GM12801 (cell line): ENCODE measurements around the gene TSPO.

ENCODE experiments used
- CTCF ChIP-seq: IDR thresholded peaks from one replicate; pipeline ENCODE4 v1.5.1; 2011; ENCODE audit warnings: control low read depth; ENCODE audit not compliant: insufficient read length; ENCODE audit errors: extremely low read depth

Gene TSPO

DNA sequence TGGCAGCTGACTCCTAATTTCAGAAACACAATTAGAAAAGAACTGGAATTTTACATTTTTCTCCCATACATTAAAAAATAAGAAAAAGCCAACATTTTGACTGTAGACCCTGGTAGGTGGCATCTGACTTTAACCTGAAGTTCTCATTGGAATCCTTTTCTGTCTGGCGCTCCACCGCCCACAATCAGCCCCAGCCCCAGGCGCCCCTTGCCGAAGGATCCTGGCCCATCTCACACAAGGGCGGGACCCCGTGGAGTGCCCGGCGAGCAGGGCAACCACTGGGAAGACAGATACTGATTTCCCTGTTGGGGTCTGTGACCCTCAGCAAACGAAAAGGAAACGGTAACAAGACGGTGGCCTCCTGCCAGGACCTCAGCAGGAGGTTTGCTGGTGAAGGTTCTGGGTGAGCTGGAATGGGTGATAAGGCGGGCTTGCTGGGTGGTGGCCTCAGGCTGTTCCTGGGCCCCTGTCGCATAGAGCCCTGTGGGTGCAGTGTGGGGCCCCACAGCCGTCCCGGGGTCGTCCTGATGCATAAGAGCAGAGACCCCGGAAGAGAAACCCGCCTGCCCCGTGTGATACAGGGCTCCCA lies 15.7 kb downstream of the TSPO start:
- TF ChIP-seq CTCF, result no peak

- no peak for TF ChIP-seq CTCF
These were observed 17.3 kb downstream of the TSPO start for GRCh38 chr22:43168471-43169309.

DNA sequence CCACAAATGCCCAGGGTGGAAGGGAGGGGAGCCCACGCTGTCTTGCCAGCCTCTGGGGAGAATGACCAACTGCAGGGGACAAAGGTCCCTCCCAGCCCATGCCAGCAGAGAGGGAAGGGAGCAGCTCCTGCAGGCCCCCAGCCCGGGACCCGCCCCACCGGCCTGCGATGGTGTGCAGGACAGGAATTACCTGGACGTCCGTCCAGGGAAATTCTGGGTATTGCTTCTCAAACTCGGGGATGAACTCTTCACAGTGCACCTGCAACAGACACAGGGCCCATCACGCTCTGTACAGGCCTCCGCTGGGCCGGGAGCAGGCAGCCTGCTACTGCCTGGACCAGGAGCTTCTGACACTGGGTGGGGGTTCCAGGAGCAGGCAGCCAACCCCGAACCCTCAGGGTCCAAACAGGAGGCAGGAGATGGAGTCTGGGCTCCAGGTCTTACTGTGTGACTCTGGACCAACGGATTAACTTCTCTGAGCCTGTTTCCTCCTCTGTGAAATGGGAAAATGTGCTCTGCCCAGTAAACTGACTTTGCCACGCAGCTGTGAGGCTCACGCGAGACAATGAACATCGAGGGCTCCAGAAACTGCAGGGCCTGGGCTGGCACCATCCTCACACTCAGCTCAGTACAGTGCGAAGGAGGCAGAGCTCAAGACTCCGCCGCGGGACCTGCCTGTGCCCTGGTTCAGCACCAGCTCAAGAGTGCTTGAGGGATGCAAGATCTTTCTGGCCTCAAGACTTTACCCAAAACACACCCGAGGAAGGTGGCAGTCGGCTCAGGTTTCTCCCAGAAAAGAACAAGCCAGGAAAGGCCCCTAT lies 18.2 kb downstream of the TSPO start:
- no peak for TF ChIP-seq CTCF

- TF ChIP-seq CTCF, result no peak
These were observed 18.7 kb downstream of the TSPO start for GRCh38 chr22:43170131-43170480.

- no peak for TF ChIP-seq CTCF
These were observed 19.7 kb downstream of the TSPO start for GRCh38 chr22:43171019-43171491.

- TF ChIP-seq CTCF, result no peak
These were observed 20.2 kb downstream of the TSPO start for GRCh38 chr22:43171607-43172006.

- no peak for TF ChIP-seq CTCF
These were observed 20.8 kb downstream of the TSPO start for GRCh38 chr22:43172191-43172590.
